HCT116 (cell line): ENCODE results near the gene CALHM3. TPM values are rescaled to one million over a fixed set of nuclear protein-coding genes. Genes with fewer than 3 reads are reported as not detected.

Source experiments
- ATAC-seq: fragments of 200-7000 bp; cut with Tn5 transposase; 2 replicates; pipeline ENCODE4 v1.9.1; 2020; ENCODE audit warnings: mild to moderate bottlenecking, moderate library complexity
- BruUV-seq: library from RNA; stranded (reverse); fragments of 400-500 nt; replicated peaks from 2 replicates; lab custom pipeline; 2021; lab: Mats Ljungman, UMichigan
- CTCF ChIA-PET: fragments of 300-600 bp; sonication (Branson Sonifier 250); formaldehyde crosslinking; loops from one replicate; lab custom pipeline; 2021; ENCODE audit warnings: antibody characterized with exemption; lab: Charles Lee
- POLR2A ChIA-PET: fragments of 300-600, 350-600 bp; sonication (Branson Sonifier 250); formaldehyde crosslinking; loops from one replicate; lab custom pipeline; 2021; ENCODE audit warnings: antibody characterized with exemption; lab: Charles Lee
- RAD21 ChIA-PET, 2 experiments: fragments of 300-600 bp; sonication (Branson Sonifier 250); formaldehyde crosslinking; loops; one replicate each; lab custom pipeline; 2023; ENCODE audit warnings: low total read pairs in 2 of 2; ENCODE audit not compliant: uncharacterized antibody in 2 of 2, unreplicated experiment in 2 of 2, low non-redundant PET in 1 of 2; lab: Charles Lee
- DNase-seq: peaks from one replicate; pipeline ENCODE4 v3.0.0-alpha.2; 2010; ENCODE audit warnings: low read depth, low spot score
- H2AFZ ChIP-seq: fragments of 200-600 bp; shearing (Covaris generic), sonication (generic); 2 replicates; pipeline ENCODE4 v1.6.1; 2017; ENCODE audit warnings: low read depth, mixed run types, mixed read lengths, antibody characterized with exemption, low read length; ENCODE audit not compliant: poor library complexity, severe bottlenecking
- H3K27ac ChIP-seq: 2 replicates; pipeline ENCODE4 v1.5.1; 2012; ENCODE audit warnings: low read depth, low read length
- H3K27me3 ChIP-seq: fragments of 200-600 bp; sonication (generic); 2 replicates; pipeline ENCODE4 v1.6.1; 2016; ENCODE audit warnings: mixed run types, low read length, mixed read lengths; ENCODE audit not compliant: insufficient read depth
- H3K36me3 ChIP-seq, 2 experiments: fragments of 200-500 bp in 1 of 2; fragments of 200-600 bp in 1 of 2; sonication (Bioruptor generic) in 1 of 2; sonication (generic) in 1 of 2; 2 replicates each; pipeline versions ENCODE4 v1.5.1 to v1.6.1; 2014 to 2016; ENCODE audit warnings: low read length in 2 of 2, inconsistent platforms in 1 of 2, mixed read lengths in 1 of 2, mixed run types in 1 of 2; ENCODE audit not compliant: insufficient read depth in 2 of 2, control insufficient read depth in 1 of 2
- H3K4me1 ChIP-seq, 2 experiments: fragments of 200-600 bp in 1 of 2; sonication (generic) in 1 of 2; 2 replicates each; pipeline versions ENCODE4 v1.5.1 to v1.6.1; 2012 to 2017; ENCODE audit warnings: low read length in 2 of 2, inconsistent platforms in 1 of 2, mild to moderate bottlenecking in 1 of 2, mixed read lengths in 1 of 2, mixed run types in 1 of 2, moderate library complexity in 1 of 2; ENCODE audit not compliant: insufficient read depth in 2 of 2, control insufficient read depth in 1 of 2
- H3K4me2 ChIP-seq: fragments of 200-600 bp; sonication (generic); 2 replicates; pipeline ENCODE4 v1.6.1; 2017; ENCODE audit warnings: mixed run types, low read length, mixed read lengths
- H3K4me3 ChIP-seq, 2 experiments: fragments of 200-600 bp in 1 of 2; sonication (generic) in 1 of 2; replicated peaks in 1 of 2; 2 replicates each; pipeline ENCODE4 v1.5.1; 2011 to 2016; ENCODE audit warnings: low read length in 2 of 2, control low read depth in 1 of 2, low read depth in 1 of 2, mild to moderate bottlenecking in 1 of 2, mixed read lengths in 1 of 2, mixed run types in 1 of 2
- H3K79me2 ChIP-seq: fragments of 200-600 bp; sonication (generic); 2 replicates; pipeline ENCODE4 v1.6.1; 2017; ENCODE audit warnings: mild to moderate bottlenecking, mixed run types, low read length, moderate library complexity, mixed read lengths; ENCODE audit not compliant: insufficient read depth
- H3K9ac ChIP-seq: fragments of 200-600 bp; sonication (generic); 2 replicates; pipeline ENCODE4 v1.6.1; 2016; ENCODE audit warnings: low read length, mixed read lengths
- H3K9me2 ChIP-seq: fragments of 200-600 bp; sonication (generic), shearing (Covaris generic); 2 replicates; pipeline ENCODE4 v1.6.1; 2017; ENCODE audit warnings: mixed run types, mild to moderate bottlenecking, moderate library complexity; ENCODE audit not compliant: insufficient read depth
- H3K9me3 ChIP-seq, 2 experiments: fragments of 200-500 bp in 1 of 2; fragments of 200-600 bp in 1 of 2; sonication (Bioruptor generic) in 1 of 2; sonication (generic) in 1 of 2; 2 replicates each; pipeline ENCODE4 v1.6.1; 2014 to 2017; ENCODE audit warnings: low read length in 2 of 2, mixed read lengths in 2 of 2, inconsistent platforms in 1 of 2, low read depth in 1 of 2, mild to moderate bottlenecking in 1 of 2, mixed run types in 1 of 2, moderate library complexity in 1 of 2; ENCODE audit not compliant: control insufficient read depth in 1 of 2, insufficient read depth in 1 of 2
- H4K20me1 ChIP-seq: fragments of 200-600 bp; sonication (generic), shearing (Covaris generic); 2 replicates; pipeline ENCODE4 v1.6.1; 2017; ENCODE audit warnings: mixed run types, mild to moderate bottlenecking, moderate library complexity; ENCODE audit not compliant: insufficient read depth
- CBX3 ChIP-seq: IDR thresholded peaks from 2 replicates; pipeline ENCODE4 v1.6.1; 2012; ENCODE audit warnings: low read depth
- SP1 ChIP-seq: IDR thresholded peaks from 2 replicates; pipeline ENCODE4 v1.6.1; 2012; ENCODE audit warnings: low read depth
- SRF ChIP-seq: IDR thresholded peaks from 2 replicates; pipeline ENCODE4 v1.6.1; 2012; ENCODE audit warnings: low read depth
- intact Hi-C: fragments of 100-400 bp; cut with micrococcal nuclease; formaldehyde crosslinking; loops from 2 replicates; pipeline ENCODE4 v1.10.0; 2022
- total RNA-seq: library from RNA; stranded (reverse); gene quantifications from one replicate; pipeline ENCODE4 v1.2.1, GENCODE V29; 2021; ENCODE audit not compliant: unreplicated experiment
- TF ChIP-seq, protein P1 (sequence below): IDR thresholded peaks from 2 replicates; pipeline ENCODE4 v1.6.1; 2012; ENCODE audit warnings: low read depth

CALHM3 gene
- total RNA-seq, 1 experiment from 2014 or later = 0.49 TPM

GRCh38 chr10:103502849-103503660, 24.0 kb upstream of the CALHM3 start:
- no peak overlapping the region for H3K4me3 ChIP-seq
- ChIA-PET RAD21 (no interaction called here), POLR2A (interaction anchor here (1.6 kb wide), 1 partner anchor 15 kb away, joined by 4 read pairs; no protein-coding TSS in a partner anchor), CTCF (interaction anchor here (1.4 kb wide), 1 partner anchor 16 kb away, joined by 5 read pairs; no protein-coding TSS in a partner anchor)
- H3K9me2 ChIP-seq = no peaks in the 10 kb centered on the region
- H4K20me1 ChIP-seq = no peaks in the 10 kb centered on the region
- DNase-seq (no peak), ATAC-seq (no peak)
- H3K36me3 ChIP-seq = no peaks in the 10 kb centered on the region
- H3K4me2 ChIP-seq = no peak overlapping the region
- intact Hi-C loops = no loop called here
- H2AFZ ChIP-seq = no peak overlapping the region
- no TSS peak for BruUV-seq
- no peak overlapping the region for H3K9ac ChIP-seq
- H3K9me3 ChIP-seq = no peaks in the 10 kb centered on the region
- H3K27me3 ChIP-seq = no peaks in the 10 kb centered on the region
- no peaks in the 10 kb centered on the region for H3K79me2 ChIP-seq
- no peak overlapping the region for H3K27ac ChIP-seq
- H3K4me1 ChIP-seq = peaks cover 11 to 19% of the 10 kb centered on the region in 2 experiments
- TF ChIP-seq CBX3 (no peak), SP1 (no peak), SRF (no peak)
- TF ChIP-seq, protein P1, sequence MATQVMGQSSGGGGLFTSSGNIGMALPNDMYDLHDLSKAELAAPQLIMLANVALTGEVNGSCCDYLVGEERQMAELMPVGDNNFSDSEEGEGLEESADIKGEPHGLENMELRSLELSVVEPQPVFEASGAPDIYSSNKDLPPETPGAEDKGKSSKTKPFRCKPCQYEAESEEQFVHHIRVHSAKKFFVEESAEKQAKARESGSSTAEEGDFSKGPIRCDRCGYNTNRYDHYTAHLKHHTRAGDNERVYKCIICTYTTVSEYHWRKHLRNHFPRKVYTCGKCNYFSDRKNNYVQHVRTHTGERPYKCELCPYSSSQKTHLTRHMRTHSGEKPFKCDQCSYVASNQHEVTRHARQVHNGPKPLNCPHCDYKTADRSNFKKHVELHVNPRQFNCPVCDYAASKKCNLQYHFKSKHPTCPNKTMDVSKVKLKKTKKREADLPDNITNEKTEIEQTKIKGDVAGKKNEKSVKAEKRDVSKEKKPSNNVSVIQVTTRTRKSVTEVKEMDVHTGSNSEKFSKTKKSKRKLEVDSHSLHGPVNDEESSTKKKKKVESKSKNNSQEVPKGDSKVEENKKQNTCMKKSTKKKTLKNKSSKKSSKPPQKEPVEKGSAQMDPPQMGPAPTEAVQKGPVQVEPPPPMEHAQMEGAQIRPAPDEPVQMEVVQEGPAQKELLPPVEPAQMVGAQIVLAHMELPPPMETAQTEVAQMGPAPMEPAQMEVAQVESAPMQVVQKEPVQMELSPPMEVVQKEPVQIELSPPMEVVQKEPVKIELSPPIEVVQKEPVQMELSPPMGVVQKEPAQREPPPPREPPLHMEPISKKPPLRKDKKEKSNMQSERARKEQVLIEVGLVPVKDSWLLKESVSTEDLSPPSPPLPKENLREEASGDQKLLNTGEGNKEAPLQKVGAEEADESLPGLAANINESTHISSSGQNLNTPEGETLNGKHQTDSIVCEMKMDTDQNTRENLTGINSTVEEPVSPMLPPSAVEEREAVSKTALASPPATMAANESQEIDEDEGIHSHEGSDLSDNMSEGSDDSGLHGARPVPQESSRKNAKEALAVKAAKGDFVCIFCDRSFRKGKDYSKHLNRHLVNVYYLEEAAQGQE = no peak
- TF ChIP-seq, all 23 proteins: peak for 0
